GM18907 (cell line): Measurements from ENCODE around the gene METRNL.

Experiments used
- ATAC-seq: cut with Tn5 transposase; IDR thresholded peaks from one replicate; pipeline ENCODE4 v1.9.1; 2021; ENCODE audit warnings: mild to moderate bottlenecking, moderate library complexity; ENCODE audit not compliant: unreplicated experiment

The METRNL gene

GRCh38 chr17:83078378-83079351 is 744 bp upstream of the METRNL start:
- ATAC-seq = no peak

GRCh38 chr17:83079766-83080578 is 563 bp downstream of the METRNL start:
- ATAC-seq = no peak

GRCh38 chr17:83080579-83080857 is 1.1 kb downstream of the METRNL start:
- ATAC-seq = no peak

GRCh38 chr17:83080858-83081683 is 1.7 kb downstream of the METRNL start:
- ATAC-seq = no peak

GRCh38 chr17:83081684-83082201 is 2.3 kb downstream of the METRNL start:
- no peak for ATAC-seq

- no peak for ATAC-seq
Measured at GRCh38 chr17:83082424-83082823, 3.0 kb downstream of the METRNL start.

GRCh38 chr17:83082909-83083367 is 3.5 kb downstream of the METRNL start:
- ATAC-seq = no peak

- ATAC-seq = no peak
Measured at GRCh38 chr17:83083368-83084201, 4.2 kb downstream of the METRNL start.

- no peak for ATAC-seq
Measured at GRCh38 chr17:83084214-83084613, 4.8 kb downstream of the METRNL start.

GRCh38 chr17:83084621-83085056 is 5.2 kb downstream of the METRNL start:
- ATAC-seq = no peak

GRCh38 chr17:83085103-83085502 is 5.7 kb downstream of the METRNL start:
- no peak for ATAC-seq

- no peak for ATAC-seq
Measured at GRCh38 chr17:83085526-83086198, 6.3 kb downstream of the METRNL start.

GRCh38 chr17:83086199-83086880 is 6.9 kb downstream of the METRNL start:
- ATAC-seq = no peak

GRCh38 chr17:83086907-83087787 is 7.7 kb downstream of the METRNL start:
- no peak for ATAC-seq

GRCh38 chr17:83087788-83088360 is 8.5 kb downstream of the METRNL start:
- no peak for ATAC-seq

- ATAC-seq = no peak
Measured at GRCh38 chr17:83088451-83088850, 9.0 kb downstream of the METRNL start.

GRCh38 chr17:83088909-83089308 is 9.5 kb downstream of the METRNL start:
- no peak for ATAC-seq
